GM12878 (cell line): ENCODE results near the gene MRPL21. TPM values are rescaled to one million over a fixed set of nuclear protein-coding genes. Genes with fewer than 3 reads are reported as not detected.

Experiments
- ATAC-seq: fragments of 200-7000 bp; cut with Tn5 transposase; 3 replicates; pipeline ENCODE4 v1.9.1; 2020; ENCODE audit warnings: mild to moderate bottlenecking, moderate library complexity
- BruUV-seq: library from RNA; stranded (reverse); fragments of 400-500 nt; replicated peaks from 2 replicates; lab custom pipeline; 2021; lab: Mats Ljungman, UMichigan
- CTCF ChIA-PET: fragments of 300-600 bp; sonication (Branson Sonifier 250); formaldehyde crosslinking; extraction: SDS; loops from one replicate; lab custom pipeline; 2021; ENCODE audit warnings: inconsistent platforms; lab: Yijun Ruan, JAX
- POLR2A ChIA-PET: fragments of 350-600 bp; formaldehyde crosslinking; extraction: SDS; loops from one replicate; lab custom pipeline; 2021; ENCODE audit warnings: inconsistent platforms; lab: Charles Lee
- RAD21 ChIA-PET: fragments of 300-600 bp; sonication (Branson Sonifier 250); formaldehyde crosslinking; loops from one replicate; lab custom pipeline; 2023; ENCODE audit warnings: antibody characterized with exemption; ENCODE audit not compliant: unreplicated experiment; lab: Charles Lee
- SMC1A ChIA-PET: fragments of 300-600 bp; sonication (Branson Sonifier 250); formaldehyde crosslinking; loops from one replicate; lab custom pipeline; 2023; ENCODE audit not compliant: unreplicated experiment, uncharacterized antibody; lab: Charles Lee
- DNase-seq: peaks from one replicate; pipeline ENCODE4 v3.0.0-alpha.2; 2011; ENCODE audit warnings: low read depth, low spot score
- FAIRE-seq: peaks from 3 replicates; lab custom pipeline; 2011; peaks lifted over from hg19 to GRCh38; lab: Jason Lieb, UNC
- H2AFZ ChIP-seq: 2 replicates; pipeline ENCODE4 v1.6.0; 2011; ENCODE audit warnings: low read depth, low read length, control low read depth; ENCODE audit not compliant: control insufficient read depth
- H3K27ac ChIP-seq: 2 replicates; pipeline ENCODE4 v1.5.1; 2011; ENCODE audit warnings: control low read depth; ENCODE audit not compliant: control insufficient read depth, insufficient read depth
- H3K27me3 ChIP-seq, 2 experiments: replicated peaks in 1 of 2; 2 replicates each; pipeline versions ENCODE4 v1.6.0 to v1.6.1; 2011; ENCODE audit warnings: low read length in 1 of 2; ENCODE audit not compliant: control insufficient read depth in 2 of 2, insufficient read depth in 2 of 2
- H3K36me3 ChIP-seq, 2 experiments: 2 replicates each; pipeline ENCODE4 v1.5.1; 2011; ENCODE audit warnings: low read length in 1 of 2; ENCODE audit not compliant: control insufficient read depth in 2 of 2, insufficient read depth in 2 of 2
- H3K4me1 ChIP-seq: 2 replicates; pipeline ENCODE4 v1.6.1; 2011; ENCODE audit warnings: mild to moderate bottlenecking, low read length, moderate library complexity, mixed read lengths; ENCODE audit not compliant: control insufficient read depth, insufficient read depth
- H3K4me2 ChIP-seq: 2 replicates; pipeline ENCODE4 v1.6.0; 2011; ENCODE audit warnings: control low read depth; ENCODE audit not compliant: control insufficient read depth, insufficient read depth
- H3K4me3 ChIP-seq: fragments of 200-600 bp; sonication (generic); 2 replicates; pipeline ENCODE4 v1.5.1; 2016
- H3K79me2 ChIP-seq: 2 replicates; pipeline ENCODE4 v1.6.0; 2011; ENCODE audit warnings: low read length; ENCODE audit not compliant: control insufficient read depth, insufficient read depth
- H3K9ac ChIP-seq: 2 replicates; pipeline ENCODE4 v1.8.0; 2011; ENCODE audit warnings: low read length, control low read depth, mixed read lengths; ENCODE audit not compliant: control insufficient read depth, insufficient read depth
- H3K9me3 ChIP-seq: replicated peaks from 3 replicates; pipeline ENCODE4 v1.5.1; 2011; ENCODE audit warnings: mild to moderate bottlenecking, low read length; ENCODE audit not compliant: control insufficient read depth, insufficient read depth
- H4K20me1 ChIP-seq: 2 replicates; pipeline ENCODE4 v1.6.0; 2011; ENCODE audit not compliant: control insufficient read depth, insufficient read depth
- ATF2 ChIP-seq: IDR thresholded peaks from 2 replicates; pipeline ENCODE4 v1.6.1; 2012; ENCODE audit warnings: low read length, inconsistent platforms
- CREB1 ChIP-seq: IDR thresholded peaks from 2 replicates; pipeline ENCODE4 v1.6.1; 2012; ENCODE audit warnings: low read depth, mild to moderate bottlenecking, inconsistent platforms
- DPF2 ChIP-seq: fragments of 450-650 bp; IDR thresholded peaks from 2 replicates; pipeline ENCODE4 v1.6.1; 2017; ENCODE audit warnings: mild to moderate bottlenecking
- EED ChIP-seq: sonication (generic); IDR thresholded peaks from 2 replicates; pipeline ENCODE4 v1.6.1; 2016; ENCODE audit warnings: antibody characterized with exemption, low read depth
- KLF5 ChIP-seq: fragments of 450-650 bp; IDR thresholded peaks from 2 replicates; pipeline ENCODE4 v1.6.1; 2014; ENCODE audit warnings: mild to moderate bottlenecking; ENCODE audit not compliant: partially characterized antibody
- MTA2 ChIP-seq: fragments of 450-650 bp; IDR thresholded peaks from 2 replicates; pipeline ENCODE4 v1.6.1; 2016; ENCODE audit warnings: low read depth, mild to moderate bottlenecking, moderate library complexity
- MTA3 ChIP-seq: IDR thresholded peaks from 2 replicates; pipeline ENCODE4 v1.6.1; 2012; ENCODE audit warnings: low read length, inconsistent platforms, borderline replicate concordance
- NBN ChIP-seq: fragments of 450-650 bp; IDR thresholded peaks from 2 replicates; pipeline ENCODE4 v1.6.1; 2016
- NFXL1 ChIP-seq: fragments of 450-650 bp; IDR thresholded peaks from 2 replicates; pipeline ENCODE4 v1.6.1; 2017; ENCODE audit warnings: antibody characterized with exemption, mild to moderate bottlenecking, borderline replicate concordance
- NRF1 ChIP-seq: conservative IDR thresholded peaks from 2 replicates; pipeline ENCODE4 v1.6.1; 2011; ENCODE audit warnings: mild to moderate bottlenecking, low read depth, low read length, improper control_type of control experiment
- RUNX3 ChIP-seq: IDR thresholded peaks from 2 replicates; pipeline ENCODE4 v1.6.1; 2012; ENCODE audit warnings: low read length, inconsistent platforms
- SIN3A ChIP-seq: IDR thresholded peaks from 2 replicates; pipeline ENCODE4 v1.6.1; 2012; ENCODE audit warnings: low read depth, low read length, improper control_type of control experiment
- SMARCA5 ChIP-seq: fragments of 450-650 bp; IDR thresholded peaks from 2 replicates; pipeline ENCODE4 v1.6.1; 2017; ENCODE audit warnings: mild to moderate bottlenecking
- TBL1XR1 ChIP-seq: IDR thresholded peaks from 2 replicates; pipeline ENCODE4 v1.6.1; 2012; ENCODE audit warnings: low read depth, low read length, improper control_type of control experiment
- ZBED1 ChIP-seq: IDR thresholded peaks from 2 replicates; pipeline ENCODE4 v1.6.1; 2016; ENCODE audit warnings: borderline replicate concordance
- WGBS: methylation state at CpG from one replicate; pipeline ENCODE4 v1.1.6; 2016; ENCODE audit warnings: low lambda C conversion rate; ENCODE audit not compliant: insufficient replicate concordance, insufficient coverage; ENCODE audit errors: missing lambda C conversion rate; 5-methylcytosine and 5-hydroxymethylcytosine counted together
- in situ Hi-C: fragments of 300-500 bp; cut with MboI; formaldehyde crosslinking; loops from 9 replicates; pipeline ENCODE4 v1.14.3; 2018; ENCODE audit warnings: mixed read lengths
- intact Hi-C: fragments of 100-400 bp; cut with micrococcal nuclease; formaldehyde crosslinking; loops from one replicate; pipeline ENCODE4 v1.14.2; 2022; ENCODE audit not compliant: unreplicated experiment
- polyA plus RNA-seq, 11 experiments: library from polyadenylated mRNA; depleted of rRNA in 4 of 11; unstranded in 6 of 11; stranded (reverse) in 5 of 11; fragments of >200 nt; fragmentation: Nextera tagmentation in 4 of 11; fragmentation: Illumina TruSeq in 1 of 11; extraction: Ambion mirVana in 4 of 11; extraction: Trizol in 1 of 11; gene quantifications; 1 replicate in 1 of 11; 2 replicates in 10 of 11; pipeline versions ENCODE4 v1.2.1 to v1.2.3, GENCODE V29; 2011 to 2016; ENCODE audit warnings: inconsistent platforms in 2 of 11, missing spikeins in 2 of 11, low read depth in 1 of 11
- total RNA-seq, 4 experiments: library from RNA; depleted of rRNA in 3 of 4; stranded (reverse); fragments of >200 nt in 3 of 4; fragmentation: Illumina TruSeq in 1 of 4; extraction: Trizol in 1 of 4; gene quantifications; 2 replicates each; pipeline versions ENCODE4 v1.2.1 to v1.2.3, GENCODE V29; 2013 to 2021
- TF ChIP-seq, protein P1 (sequence below): fragments of 450-650 bp; formaldehyde crosslinking; IDR thresholded peaks from 2 replicates; pipeline ENCODE4 v1.5.0; 2022; ENCODE audit warnings: mild to moderate bottlenecking, missing genetic modification characterization
- TF ChIP-seq, protein P2 (sequence below): fragments of 450-650 bp; IDR thresholded peaks from 2 replicates; pipeline ENCODE4 v1.6.1; 2018; ENCODE audit warnings: mild to moderate bottlenecking, low read depth, moderate library complexity; ENCODE audit not compliant: partially characterized antibody
- TF ChIP-seq, protein P3 (sequence below): IDR thresholded peaks from 2 replicates; pipeline ENCODE4 v1.6.1; 2012; ENCODE audit warnings: low read depth, low read length, improper control_type of control experiment

MRPL21 gene
- total and polyA plus RNA-seq, 10 of the 15 experiments (the other 5 are each of a cell fraction or from before 2014, with no cell fraction given): 86.6 to 283 (median 130) TPM

DNA sequence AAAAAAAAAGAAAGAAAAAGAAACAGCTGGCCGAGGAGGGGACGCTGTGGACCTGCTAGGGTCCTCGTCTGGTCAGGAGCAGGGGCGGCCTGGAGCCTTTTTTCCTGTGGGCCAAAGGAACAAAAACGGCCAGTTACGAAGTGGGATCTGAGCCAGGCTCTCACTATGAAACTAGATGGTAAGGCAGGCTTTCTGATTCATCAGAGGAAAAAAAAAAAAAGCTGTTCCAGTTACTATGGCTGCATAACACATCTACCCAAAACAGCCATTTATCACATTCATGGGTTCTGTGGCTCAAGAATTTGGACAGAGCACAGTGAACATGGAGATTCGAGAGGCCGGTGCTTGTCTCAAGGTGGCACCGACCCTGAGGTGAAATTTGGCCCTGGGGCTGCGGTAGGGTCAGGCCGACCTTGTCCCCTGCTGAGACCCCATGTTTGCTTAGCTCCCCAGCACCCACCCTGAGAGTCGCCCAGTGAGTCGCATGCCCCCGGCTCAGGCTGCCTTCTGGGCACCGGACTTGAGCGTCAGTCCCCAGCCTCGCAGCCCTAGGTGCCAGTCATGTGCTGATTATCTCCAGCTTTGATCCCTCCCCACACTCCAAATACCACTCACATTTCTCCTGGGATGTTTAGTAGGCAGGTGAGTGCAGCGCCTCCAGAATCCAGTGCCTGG lies 42.9 kb upstream of the MRPL21 start:
- H3K27ac ChIP-seq: no peak overlapping the region
- no peak overlapping the region for H3K4me3 ChIP-seq
- H3K36me3 ChIP-seq: no peaks in the 10 kb centered on the region
- no peaks in the 10 kb centered on the region; the same call in 1 of the 2 replicates for H3K4me1 ChIP-seq
- no peak for DNase-seq
- SMC1A ChIA-PET: no interaction called here
- POLR2A ChIA-PET: no interaction called here
- H3K79me2 ChIP-seq: no peaks in the 10 kb centered on the region
- WGBS: 67% methylated on average over 18 of the region's 18 CpGs
- no TSS peak for BruUV-seq
- no peak for FAIRE-seq
- no peak overlapping the region for H3K4me2 ChIP-seq
- RAD21 ChIA-PET: no interaction called here
- no peaks in the 10 kb centered on the region for H3K9me3 ChIP-seq
- no peaks in the 10 kb centered on the region for H3K27me3 ChIP-seq
- H3K9ac ChIP-seq: no peak overlapping the region
- in situ Hi-C loops: no loop called here
- ATAC-seq: no peak
- H4K20me1 ChIP-seq: no peaks in the 10 kb centered on the region
- intact Hi-C loops: loop anchor here (5.0 kb wide), 1 partner anchor 141 kb away; no protein-coding TSS in a partner anchor
- H2AFZ ChIP-seq: no peak overlapping the region
- CTCF ChIA-PET: no interaction called here
- TF ChIP-seq, protein P1, sequence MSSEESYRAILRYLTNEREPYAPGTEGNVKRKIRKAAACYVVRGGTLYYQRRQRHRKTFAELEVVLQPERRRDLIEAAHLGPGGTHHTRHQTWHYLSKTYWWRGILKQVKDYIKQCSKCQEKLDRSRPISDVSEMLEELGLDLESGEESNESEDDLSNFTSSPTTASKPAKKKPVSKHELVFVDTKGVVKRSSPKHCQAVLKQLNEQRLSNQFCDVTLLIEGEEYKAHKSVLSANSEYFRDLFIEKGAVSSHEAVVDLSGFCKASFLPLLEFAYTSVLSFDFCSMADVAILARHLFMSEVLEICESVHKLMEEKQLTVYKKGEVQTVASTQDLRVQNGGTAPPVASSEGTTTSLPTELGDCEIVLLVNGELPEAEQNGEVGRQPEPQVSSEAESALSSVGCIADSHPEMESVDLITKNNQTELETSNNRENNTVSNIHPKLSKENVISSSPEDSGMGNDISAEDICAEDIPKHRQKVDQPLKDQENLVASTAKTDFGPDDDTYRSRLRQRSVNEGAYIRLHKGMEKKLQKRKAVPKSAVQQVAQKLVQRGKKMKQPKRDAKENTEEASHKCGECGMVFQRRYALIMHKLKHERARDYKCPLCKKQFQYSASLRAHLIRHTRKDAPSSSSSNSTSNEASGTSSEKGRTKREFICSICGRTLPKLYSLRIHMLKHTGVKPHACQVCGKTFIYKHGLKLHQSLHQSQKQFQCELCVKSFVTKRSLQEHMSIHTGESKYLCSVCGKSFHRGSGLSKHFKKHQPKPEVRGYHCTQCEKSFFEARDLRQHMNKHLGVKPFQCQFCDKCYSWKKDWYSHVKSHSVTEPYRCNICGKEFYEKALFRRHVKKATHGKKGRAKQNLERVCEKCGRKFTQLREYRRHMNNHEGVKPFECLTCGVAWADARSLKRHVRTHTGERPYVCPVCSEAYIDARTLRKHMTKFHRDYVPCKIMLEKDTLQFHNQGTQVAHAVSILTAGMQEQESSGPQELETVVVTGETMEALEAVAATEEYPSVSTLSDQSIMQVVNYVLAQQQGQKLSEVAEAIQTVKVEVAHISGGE (CRISPR knock-in tag): no peak
- no peak for TF ChIP-seq ZBED1
- no peak for TF ChIP-seq NRF1
- no peak for TF ChIP-seq DPF2
- TF ChIP-seq RUNX3: no peak
- no peak for TF ChIP-seq SMARCA5
- TF ChIP-seq ATF2: no peak
- TF ChIP-seq SIN3A: no peak
- no peak for TF ChIP-seq NFXL1
- TF ChIP-seq, protein P2, sequence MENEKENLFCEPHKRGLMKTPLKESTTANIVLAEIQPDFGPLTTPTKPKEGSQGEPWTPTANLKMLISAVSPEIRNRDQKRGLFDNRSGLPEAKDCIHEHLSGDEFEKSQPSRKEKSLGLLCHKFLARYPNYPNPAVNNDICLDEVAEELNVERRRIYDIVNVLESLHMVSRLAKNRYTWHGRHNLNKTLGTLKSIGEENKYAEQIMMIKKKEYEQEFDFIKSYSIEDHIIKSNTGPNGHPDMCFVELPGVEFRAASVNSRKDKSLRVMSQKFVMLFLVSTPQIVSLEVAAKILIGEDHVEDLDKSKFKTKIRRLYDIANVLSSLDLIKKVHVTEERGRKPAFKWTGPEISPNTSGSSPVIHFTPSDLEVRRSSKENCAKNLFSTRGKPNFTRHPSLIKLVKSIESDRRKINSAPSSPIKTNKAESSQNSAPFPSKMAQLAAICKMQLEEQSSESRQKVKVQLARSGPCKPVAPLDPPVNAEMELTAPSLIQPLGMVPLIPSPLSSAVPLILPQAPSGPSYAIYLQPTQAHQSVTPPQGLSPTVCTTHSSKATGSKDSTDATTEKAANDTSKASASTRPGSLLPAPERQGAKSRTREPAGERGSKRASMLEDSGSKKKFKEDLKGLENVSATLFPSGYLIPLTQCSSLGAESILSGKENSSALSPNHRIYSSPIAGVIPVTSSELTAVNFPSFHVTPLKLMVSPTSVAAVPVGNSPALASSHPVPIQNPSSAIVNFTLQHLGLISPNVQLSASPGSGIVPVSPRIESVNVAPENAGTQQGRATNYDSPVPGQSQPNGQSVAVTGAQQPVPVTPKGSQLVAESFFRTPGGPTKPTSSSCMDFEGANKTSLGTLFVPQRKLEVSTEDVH: no peak
- TF ChIP-seq MTA3: no peak
- no peak for TF ChIP-seq KLF5
- TF ChIP-seq, protein P3, sequence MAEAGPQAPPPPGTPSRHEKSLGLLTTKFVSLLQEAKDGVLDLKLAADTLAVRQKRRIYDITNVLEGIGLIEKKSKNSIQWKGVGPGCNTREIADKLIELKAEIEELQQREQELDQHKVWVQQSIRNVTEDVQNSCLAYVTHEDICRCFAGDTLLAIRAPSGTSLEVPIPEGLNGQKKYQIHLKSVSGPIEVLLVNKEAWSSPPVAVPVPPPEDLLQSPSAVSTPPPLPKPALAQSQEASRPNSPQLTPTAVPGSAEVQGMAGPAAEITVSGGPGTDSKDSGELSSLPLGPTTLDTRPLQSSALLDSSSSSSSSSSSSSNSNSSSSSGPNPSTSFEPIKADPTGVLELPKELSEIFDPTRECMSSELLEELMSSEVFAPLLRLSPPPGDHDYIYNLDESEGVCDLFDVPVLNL: no peak
- no peak for TF ChIP-seq CREB1
- TF ChIP-seq EED: no peak
- no peak for TF ChIP-seq MTA2
- no peak for TF ChIP-seq TBL1XR1
- no peak for TF ChIP-seq NBN
